ENCODE results near the gene ZNF534.
"Not testable (repeated sequence)": the region's sequence is repeated elsewhere in the genome, so short reads cannot be mapped to it uniquely, and the experiment has no call there.

ZNF534 gene

DNA sequence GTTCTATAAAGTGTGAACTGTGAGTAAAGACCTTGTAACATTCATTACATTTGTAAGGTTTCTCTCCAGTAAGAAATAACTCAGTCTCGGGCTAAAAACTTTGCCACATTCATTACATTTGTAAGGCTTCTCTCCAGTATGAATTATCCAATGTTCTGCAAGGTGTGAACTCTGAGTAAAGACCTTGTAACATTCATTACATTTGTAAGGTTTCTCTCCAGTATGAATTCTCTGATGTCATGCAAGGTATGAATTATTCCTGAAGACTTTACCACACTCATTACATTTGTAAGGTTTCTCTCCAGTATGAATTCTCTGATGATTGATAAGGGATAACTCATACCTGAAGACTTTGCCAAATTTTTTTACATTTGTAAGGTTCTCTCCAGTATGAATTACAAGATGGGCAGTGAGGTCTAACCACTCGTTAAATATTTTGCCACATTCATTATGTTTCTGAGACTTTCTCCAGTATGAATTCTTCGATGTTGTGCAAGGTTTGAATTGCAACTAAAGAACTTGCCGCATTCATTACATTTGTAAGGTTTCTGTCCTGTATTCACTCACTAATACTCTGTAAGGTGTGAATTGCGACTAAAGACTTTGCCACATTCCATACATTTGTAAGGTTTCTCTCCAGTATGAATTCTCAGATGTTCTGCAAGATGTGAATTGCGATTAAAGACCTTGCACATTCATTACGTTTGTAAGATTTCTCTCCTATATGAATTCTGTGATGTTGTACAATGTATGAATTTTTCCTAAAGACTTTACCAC lies 45.6 kb downstream of the ZNF534 start:
- no peak for TF ChIP-seq POLR2A (IDR thresholded peaks at IDR 0.05; ENCODE audit: low read length)
- TF ChIP-seq GATA1 (IDR thresholded peaks at IDR 0.05; ENCODE audit: low read depth, low read length) = no peak
- no peak for DNase-seq

DNA sequence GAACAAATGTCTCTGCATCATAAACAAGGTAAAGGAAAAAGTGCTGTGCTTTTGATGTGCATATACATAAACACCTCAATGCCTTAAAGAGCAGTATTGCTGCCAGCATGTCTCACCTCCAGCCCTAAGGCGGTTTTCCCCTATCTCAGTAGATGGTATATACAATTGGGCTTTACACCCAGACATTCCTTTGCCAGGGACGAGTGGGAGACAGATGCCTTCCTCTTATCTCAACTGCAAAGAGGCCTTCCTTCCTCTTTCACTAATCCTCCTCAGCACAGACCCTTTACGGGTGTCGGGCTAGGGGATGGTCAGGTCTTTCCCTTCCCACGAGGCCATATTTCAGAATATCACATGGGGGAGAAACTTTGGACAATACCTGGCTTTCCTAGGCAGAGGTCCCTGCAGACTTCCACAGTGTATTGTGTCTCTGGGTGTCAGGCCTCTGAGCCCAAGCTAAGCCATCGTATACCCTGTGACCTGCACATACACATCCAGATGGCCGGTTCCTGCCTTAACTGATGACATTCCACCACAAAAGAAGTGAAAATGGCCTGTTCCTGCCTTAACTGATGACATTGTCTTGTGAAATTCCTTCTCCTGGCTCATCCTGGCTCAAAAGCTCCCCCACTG lies 55.3 kb downstream of the ZNF534 start:
- not testable (repeated sequence) for DNase-seq

GRCh38 chr19:52485064-52485463 lies 56.1 kb downstream of the ZNF534 start:
- DNase-seq = not testable (repeated sequence)

GRCh38 chr19:52485561-52486240 lies 56.8 kb downstream of the ZNF534 start:
- not testable (repeated sequence) for DNase-seq

GRCh38 chr19:52492201-52492993 lies 63.4 kb downstream of the ZNF534 start:
- DNase-seq = no peak
- TF ChIP-seq GATA1 (IDR thresholded peaks at IDR 0.05; ENCODE audit: low read depth, low read length) (no peak), POLR2A (IDR thresholded peaks at IDR 0.05; ENCODE audit: low read length) (no peak)

DNA sequence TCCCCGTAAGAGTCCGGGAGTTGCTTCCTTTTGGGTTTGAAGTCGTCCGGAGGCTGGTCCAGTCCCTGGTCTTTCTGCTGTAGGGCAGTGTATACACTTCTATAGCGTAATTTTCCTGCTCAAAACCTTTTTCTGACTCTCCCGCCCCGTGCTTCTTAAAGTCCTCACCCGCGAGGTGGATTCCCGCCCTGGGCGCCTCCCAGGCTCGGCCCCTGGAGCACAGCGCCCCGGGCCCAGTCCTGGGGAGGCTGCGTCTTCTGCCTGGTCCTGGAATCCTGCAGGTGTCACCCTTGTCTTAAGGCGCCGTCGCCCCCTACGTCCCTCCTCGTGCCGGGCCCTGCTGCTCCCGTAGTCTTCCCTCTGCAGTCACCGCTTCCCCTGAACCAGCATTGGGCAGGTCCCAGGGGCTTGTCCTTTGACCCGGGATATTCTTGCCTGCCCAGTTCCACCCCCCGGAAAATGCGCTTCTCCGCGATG lies 64.1 kb downstream of the ZNF534 start:
- no peak for TF ChIP-seq POLR2A (IDR thresholded peaks at IDR 0.05; ENCODE audit: low read length)
- no peak for TF ChIP-seq GATA1 (IDR thresholded peaks at IDR 0.05; ENCODE audit: low read depth, low read length)
- DNase-seq = no peak

DNA sequence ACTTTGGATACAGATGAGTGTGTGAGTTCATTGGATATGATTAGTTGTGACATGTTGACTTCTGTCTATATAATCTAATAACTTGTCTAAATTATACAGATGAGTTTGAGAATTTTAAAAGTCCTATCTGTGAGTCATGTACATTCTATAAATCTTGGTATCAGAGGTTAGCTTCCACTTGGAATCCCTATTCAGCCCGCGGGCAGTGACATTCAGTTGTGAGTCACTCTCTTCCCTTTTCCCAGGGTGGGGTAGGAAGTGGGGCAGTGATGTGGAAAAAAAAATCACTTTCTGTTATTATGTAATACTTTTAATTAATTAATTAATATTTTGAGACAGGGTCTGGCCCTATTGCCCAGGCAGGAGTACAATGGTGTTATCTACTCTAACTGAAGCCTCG lies 65.6 kb downstream of the ZNF534 start:
- no peak for DNase-seq
- TF ChIP-seq GATA1 (IDR thresholded peaks at IDR 0.05; ENCODE audit: low read depth, low read length) (no peak), POLR2A (IDR thresholded peaks at IDR 0.05; ENCODE audit: low read length) (no peak)

- DNase-seq = no peak
- no peak for TF ChIP-seq POLR2A (IDR thresholded peaks at IDR 0.05; ENCODE audit: low read length)
- TF ChIP-seq GATA1 (IDR thresholded peaks at IDR 0.05; ENCODE audit: low read depth, low read length) = no peak
Observed at GRCh38 chr19:52498571-52498970, 69.6 kb downstream of the ZNF534 start.

- DNase-seq = not testable (repeated sequence)
Observed at GRCh38 chr19:52500474-52500873, 71.5 kb downstream of the ZNF534 start.

- not testable (repeated sequence) for DNase-seq
Observed at GRCh38 chr19:52500991-52501390, 72.0 kb downstream of the ZNF534 start.

Measured in erythroblast (primary cell).